Endothelial cell of umbilical vein (primary cell): ENCODE results near the gene TIMM10. TPM values are rescaled to one million over a fixed set of nuclear protein-coding genes. Genes with fewer than 3 reads are reported as not detected.
A peak's percentile ranks its signal among the peaks of the same experiment; 100 is the strongest.

Source experiments
- BruUV-seq: library from RNA; stranded (reverse); fragments of 400-500 nt; replicated peaks from 2 replicates; lab custom pipeline; 2021; lab: Mats Ljungman, UMichigan
- CTCF ChIA-PET: fragments of 300-600, 350-600 bp; sonication (Branson Sonifier 250); formaldehyde crosslinking; loops from one replicate; lab custom pipeline; 2021; ENCODE audit warnings: antibody characterized with exemption, inconsistent platforms; lab: Charles Lee
- POLR2A ChIA-PET: fragments of 300-600, 350-600 bp; sonication (Branson Sonifier 250); formaldehyde crosslinking; loops from one replicate; lab custom pipeline; 2021; ENCODE audit warnings: antibody characterized with exemption, inconsistent platforms; lab: Charles Lee
- DNase-seq: peaks from one replicate; pipeline ENCODE4 v3.0.0-alpha.2; 2011; ENCODE audit warnings: low read depth, low spot score
- FAIRE-seq: peaks from 2 replicates; lab custom pipeline; 2011; peaks lifted over from hg19 to GRCh38; lab: Jason Lieb, UNC
- H2AFZ ChIP-seq: 2 replicates; pipeline ENCODE4 v1.6.0; 2012; ENCODE audit warnings: low read depth, low read length, control low read depth, inconsistent platforms
- H3K27ac ChIP-seq: 2 replicates; pipeline ENCODE4 v1.5.1; 2011; ENCODE audit warnings: low read depth, mild to moderate bottlenecking, control low read depth, low read length, moderate library complexity; ENCODE audit not compliant: insufficient read depth
- H3K27me3 ChIP-seq, 2 experiments: 2 replicates each; pipeline versions ENCODE4 v1.6.0 to v1.6.1; 2011; ENCODE audit warnings: low read length in 2 of 2, mixed read lengths in 1 of 2; ENCODE audit not compliant: control insufficient read depth in 2 of 2, insufficient read depth in 2 of 2
- H3K36me3 ChIP-seq, 2 experiments: 2 replicates in 1 of 2; 3 replicates in 1 of 2; pipeline ENCODE4 v1.5.1; 2011; ENCODE audit warnings: low read length in 2 of 2, mild to moderate bottlenecking in 1 of 2, moderate library complexity in 1 of 2; ENCODE audit not compliant: control insufficient read depth in 2 of 2, insufficient read depth in 2 of 2; ENCODE audit errors: extremely low read depth in 1 of 2
- H3K4me1 ChIP-seq: 3 replicates; pipeline ENCODE4 v1.5.1; 2011; ENCODE audit warnings: mild to moderate bottlenecking, low read length; ENCODE audit not compliant: control insufficient read depth, insufficient read depth; ENCODE audit errors: extremely low read depth
- H3K4me2 ChIP-seq: 2 replicates; pipeline ENCODE4 v1.6.1; 2011; ENCODE audit warnings: low read length, control low read depth, mixed read lengths; ENCODE audit not compliant: insufficient read depth
- H3K4me3 ChIP-seq, 3 experiments: fragments of 200-600 bp in 1 of 3; sonication (generic), shearing (Covaris generic) in 1 of 3; replicated peaks in 1 of 3; 2 replicates each; pipeline ENCODE4 v1.5.1; 2011 to 2016; ENCODE audit warnings: control low read depth in 3 of 3, low read length in 3 of 3, mild to moderate bottlenecking in 2 of 3, inconsistent platforms in 1 of 3, low read depth in 1 of 3, moderate library complexity in 1 of 3; ENCODE audit not compliant: insufficient read depth in 1 of 3
- H3K79me2 ChIP-seq: 2 replicates; pipeline ENCODE4 v1.6.0; 2012; ENCODE audit warnings: low read length, inconsistent platforms; ENCODE audit not compliant: control insufficient read depth, insufficient read depth
- H3K9ac ChIP-seq: replicated peaks from 2 replicates; pipeline ENCODE3; 2011; ENCODE audit warnings: low read length, control low read depth; ENCODE audit not compliant: insufficient read depth; ENCODE audit errors: extremely low read depth
- H3K9me1 ChIP-seq: replicated peaks from 3 replicates; pipeline ENCODE4 v1.6.0; 2011; ENCODE audit warnings: mild to moderate bottlenecking, low read length; ENCODE audit not compliant: control insufficient read depth, insufficient read depth; ENCODE audit errors: extremely low read depth
- H3K9me3 ChIP-seq: replicated peaks from 2 replicates; pipeline ENCODE4 v1.5.1; 2012; ENCODE audit warnings: low read length, inconsistent platforms; ENCODE audit not compliant: control insufficient read depth, insufficient read depth
- H4K20me1 ChIP-seq: replicated peaks from 2 replicates; pipeline ENCODE3; 2011; ENCODE audit warnings: mild to moderate bottlenecking, low read length; ENCODE audit not compliant: control insufficient read depth, insufficient read depth; ENCODE audit errors: extremely low read depth
- CTCF ChIP-seq, 2 donors: IDR thresholded peaks; 1 replicate in 1 of 2; 2 replicates in 1 of 2; pipeline ENCODE4 v1.5.1; 2011; ENCODE audit warnings: low read length in 2 of 2, mild to moderate bottlenecking in 2 of 2, moderate library complexity in 2 of 2, control low read depth in 1 of 2, inconsistent platforms in 1 of 2, low read depth in 1 of 2; ENCODE audit not compliant: insufficient read depth in 1 of 2; ENCODE audit errors: extremely low read depth in 1 of 2
- POLR2AphosphoS5 ChIP-seq: IDR thresholded peaks from 2 replicates; pipeline ENCODE4 v1.6.1; 2012; ENCODE audit warnings: low read depth, mild to moderate bottlenecking, control low read depth, low read length, moderate library complexity; ENCODE audit not compliant: insufficient read depth
- dilution Hi-C: fragments of 300-500 bp; cut with MboI; formaldehyde crosslinking; loops from one replicate; pipeline ENCODE4 v1.15.0; 2019; ENCODE audit warnings: low sequenced_read_pairs; ENCODE audit not compliant: extremely low pct_ligation_motif_present
- intact Hi-C: fragments of 100-400 bp; cut with micrococcal nuclease; formaldehyde crosslinking; loops from one replicate; pipeline ENCODE4 v1.10.0; 2022
- polyA plus RNA-seq, 4 experiments: library from polyadenylated mRNA; depleted of rRNA in 3 of 4; stranded (reverse) in 3 of 4; unstranded in 1 of 4; fragments of >200 nt; gene quantifications; 2 replicates each; pipeline versions ENCODE4 v1.2.1 to v1.2.3, GENCODE V29; 2011 to 2012; ENCODE audit warnings: missing spikeins in 1 of 4
- total RNA-seq: library from RNA; stranded (reverse); gene quantifications from 2 replicates; pipeline ENCODE4 v1.2.3, GENCODE V29; 2021

Gene TIMM10
- total and polyA plus RNA-seq, 2 donors (not counting 3 experiments of a cell fraction or from before 2014, with no cell fraction given): 64.2 to 128 TPM

- Histone ChIP-seq H3K4me2 (peak overlapping the region; percentile 96), H2AFZ (peak overlapping the region; percentile 100), H3K79me2 (no peaks in the 10 kb centered on the region), H3K4me1 (peaks cover 10% of the 10 kb centered on the region), H3K9me3 (no peaks in the 10 kb centered on the region), H3K9ac (no peak overlapping the region), H4K20me1 (no peaks in the 10 kb centered on the region), H3K27ac (no peak overlapping the region), H3K4me3 (peak overlapping the region; percentile 56 to 78 (median 76)), H3K9me1 (no peaks in the 10 kb centered on the region), H3K27me3 (no peaks in the 10 kb centered on the region), H3K36me3 (no peaks in the 10 kb centered on the region)
- CTCF ChIA-PET: interaction anchor here (0.5 to 6.0 kb wide), 28 partner anchors 9 to 1567 kb away, joined by 3 to 154 read pairs (median 4); no protein-coding TSS in a partner anchor
- no peak for TF ChIP-seq POLR2AphosphoS5
- TF ChIP-seq CTCF (IDR thresholded peaks at IDR 0.05; ENCODE audit: extremely low read depth in 1 of 2, insufficient read depth in 1 of 2, low read depth in 1 of 2, low read length in 2 of 2): peak in 1 of 2 donors; percentile 96
- BruUV-seq: no TSS peak
- dilution Hi-C loops: no loop called here
- intact Hi-C loops: loop anchor here (1.0 kb wide), 2 partner anchors 73 to 144 kb away; partner anchors contain the start of genes MED19 and TMX2
- DNase-seq (peak; percentile 72), FAIRE-seq (no peak)
- POLR2A ChIA-PET: interaction anchor here (1.4 kb wide), 1 partner anchor 72 kb away, joined by 4 read pairs; no protein-coding TSS in a partner anchor
Measured at GRCh38 chr11:57568330-57568766, 37.8 kb upstream of the TIMM10 start.
